GM18870 (cell line): ENCODE results near the gene SNX17.

Source experiments
- ATAC-seq: cut with Tn5 transposase; IDR thresholded peaks from one replicate; pipeline ENCODE4 v1.9.1; 2021; ENCODE audit warnings: moderate library complexity; ENCODE audit not compliant: unreplicated experiment

Gene SNX17

GRCh38 chr2:27362678-27363420 is 7.6 kb upstream of the SNX17 start:
- no peak for ATAC-seq

- no peak for ATAC-seq
Observed at GRCh38 chr2:27363933-27364332, 6.5 kb upstream of the SNX17 start.

GRCh38 chr2:27369471-27370025 is 868 bp upstream of the SNX17 start:
- ATAC-seq: peak; percentile 3

DNA sequence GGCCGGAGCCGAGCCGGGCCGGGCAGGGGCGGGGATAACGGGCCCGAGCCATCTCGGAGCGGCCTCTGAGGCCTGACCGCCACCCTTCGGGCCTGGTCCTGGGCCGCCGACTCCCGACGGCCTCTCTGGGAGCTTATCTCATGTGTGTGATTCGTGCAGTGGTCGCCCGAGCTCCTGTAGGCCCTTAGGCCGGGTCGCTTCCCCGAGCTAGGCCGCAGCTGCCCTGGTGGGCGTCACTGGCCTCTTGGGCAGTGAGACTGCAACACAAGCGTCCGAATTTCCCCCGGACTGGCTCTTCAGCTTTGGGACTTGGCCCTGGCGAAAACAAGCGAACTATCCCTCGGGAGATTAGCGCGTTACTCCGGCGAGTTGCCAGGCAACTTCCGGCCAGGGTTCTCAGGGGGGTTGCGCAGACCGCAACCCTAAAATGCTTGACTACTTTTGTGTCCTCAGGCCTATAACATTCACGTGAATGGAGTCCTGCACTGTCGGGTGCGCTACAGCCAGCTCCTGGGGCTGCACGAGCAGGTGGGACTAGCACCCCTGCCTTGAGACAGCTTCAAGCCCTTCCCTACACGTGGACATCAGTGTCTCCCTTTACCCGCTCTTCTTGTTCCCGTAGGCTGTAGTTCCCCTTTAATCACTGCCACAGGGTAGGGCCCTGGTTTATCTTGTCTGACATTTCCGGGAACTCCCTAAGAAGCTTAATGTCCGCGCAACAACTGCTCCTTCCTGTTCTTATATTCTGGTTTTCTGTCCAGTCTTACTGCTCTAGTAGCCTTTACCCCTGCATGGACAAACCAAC is 602 bp downstream of the SNX17 start:
- ATAC-seq: peak; percentile 2

DNA sequence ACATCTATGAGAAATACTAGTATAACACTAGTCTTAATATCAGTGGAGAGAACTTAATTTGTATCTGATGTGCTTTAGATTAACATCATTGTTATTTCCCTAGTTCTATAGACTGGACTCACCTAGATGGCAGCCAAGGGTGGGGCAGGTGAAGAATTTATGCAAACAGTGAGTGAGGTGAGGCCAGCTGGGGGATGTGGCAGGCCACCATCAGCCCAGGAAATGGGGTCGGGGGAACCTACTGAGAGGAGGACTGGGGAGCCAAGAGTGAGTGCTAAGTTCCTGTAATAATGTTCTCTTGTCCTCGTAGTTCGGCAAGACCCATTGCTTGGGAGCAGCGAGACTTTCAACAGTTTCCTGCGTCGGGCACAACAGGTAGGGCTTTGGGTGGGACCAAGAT is 2.5 kb downstream of the SNX17 start:
- no peak for ATAC-seq

DNA sequence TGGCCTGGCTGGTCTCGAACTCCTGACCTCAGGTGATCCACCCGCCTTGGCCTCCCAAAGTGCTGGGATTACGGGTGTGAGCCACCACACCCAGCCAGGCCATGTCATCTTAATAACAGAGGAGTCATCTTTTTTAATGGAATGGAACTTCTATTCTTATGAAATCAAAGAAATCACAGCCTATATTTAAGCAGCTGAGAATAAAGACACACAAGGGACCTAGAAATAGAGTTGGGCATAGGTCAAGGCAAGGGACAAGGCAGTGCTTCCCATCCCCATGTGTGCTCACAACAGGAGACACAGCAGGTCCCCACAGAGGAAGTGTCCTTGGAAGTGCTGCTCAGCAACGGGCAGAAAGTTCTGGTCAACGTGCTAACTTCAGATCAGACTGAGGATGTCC is 3.2 kb downstream of the SNX17 start:
- no peak for ATAC-seq

GRCh38 chr2:27375513-27376099 is 5.2 kb downstream of the SNX17 start:
- no peak for ATAC-seq

DNA sequence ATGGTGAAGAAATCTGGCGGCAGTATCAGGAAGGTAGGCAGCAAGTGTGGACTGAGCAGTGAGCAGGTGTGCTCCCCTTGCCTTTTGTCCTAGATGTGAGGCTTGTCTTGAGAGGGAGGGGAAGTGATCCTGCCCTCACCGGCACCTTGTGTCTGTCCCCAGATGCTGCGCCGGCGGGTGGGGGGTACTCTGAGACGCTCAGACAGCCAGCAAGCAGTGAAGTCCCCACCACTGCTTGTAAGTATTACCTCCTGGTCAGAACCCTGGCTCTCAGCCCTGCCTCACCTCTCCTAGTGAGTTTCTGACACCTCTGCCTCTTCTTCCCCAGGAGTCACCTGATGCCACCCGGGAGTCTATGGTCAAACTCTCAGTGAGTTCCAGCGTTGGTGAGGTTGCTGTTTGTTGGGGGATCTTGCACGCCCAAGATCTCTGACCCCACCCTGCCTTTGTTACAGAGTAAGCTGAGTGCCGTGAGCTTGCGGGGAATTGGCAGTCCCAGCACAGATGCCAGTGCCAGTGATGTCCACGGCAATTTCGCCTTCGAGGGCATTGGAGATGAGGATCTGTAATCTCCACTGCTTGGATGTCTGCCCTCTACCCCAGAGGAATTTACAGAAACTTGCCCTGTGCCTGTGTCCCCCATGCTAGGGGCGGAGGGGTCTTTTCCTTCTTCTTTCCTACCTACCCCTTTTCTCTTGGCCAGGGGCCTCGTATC is 5.9 kb downstream of the SNX17 start:
- no peak for ATAC-seq

- no peak for ATAC-seq
Observed at GRCh38 chr2:27376866-27377617, 6.6 kb downstream of the SNX17 start.

DNA sequence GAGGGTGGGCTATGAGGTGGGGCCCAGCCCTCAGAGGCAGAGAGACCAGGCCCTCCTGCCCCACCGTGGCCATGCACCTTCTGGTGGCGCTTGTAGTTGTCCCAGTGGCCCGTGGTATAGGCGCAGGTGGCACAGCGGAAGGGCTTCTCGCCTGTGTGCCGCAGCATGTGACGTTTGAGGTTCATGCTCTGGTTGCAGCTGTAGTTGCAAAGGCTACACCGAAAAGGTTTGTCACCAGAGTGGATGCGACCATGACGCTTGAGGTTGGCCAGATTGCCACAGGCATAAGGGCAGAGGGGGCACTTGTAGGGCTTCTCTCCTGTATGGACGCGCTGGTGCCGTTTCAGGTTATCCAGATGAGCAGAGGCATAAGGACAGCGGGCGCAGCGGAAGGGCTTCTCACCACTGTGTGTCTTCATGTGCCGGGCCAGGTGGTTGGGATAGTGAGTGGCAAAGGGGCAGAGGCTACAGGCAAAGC is 7.2 kb downstream of the SNX17 start:
- ATAC-seq: no peak

GRCh38 chr2:27378096-27378808 is 7.8 kb downstream of the SNX17 start:
- ATAC-seq: no peak

- ATAC-seq: no peak
Observed at GRCh38 chr2:27378809-27379290, 8.4 kb downstream of the SNX17 start.

- no peak for ATAC-seq
Observed at GRCh38 chr2:27379383-27379835, 9.0 kb downstream of the SNX17 start.

GRCh38 chr2:27379836-27380625 is 9.6 kb downstream of the SNX17 start:
- no peak for ATAC-seq

- ATAC-seq: peak; percentile 46
Observed at GRCh38 chr2:27380626-27381545, 10.5 kb downstream of the SNX17 start, which contains the start of gene ZNF513. TSS of gene ZNF513 (minus strand) at chr2:27380734. CDS start at chr2:27380526, 208 bp downstream.

- no peak for ATAC-seq
Observed at GRCh38 chr2:27381577-27382181, 11.3 kb downstream of the SNX17 start.
